GM23338 (cell line): ENCODE measurements around the gene PRKCH. TPM values are rescaled to one million over a fixed set of nuclear protein-coding genes. Genes with fewer than 3 reads are reported as not detected.

Experiments used
- ATAC-seq: fragments of 200-7000 bp; cut with Tn5 transposase; 3 replicates; pipeline ENCODE4 v1.9.1; 2020
- DNase-seq: peaks from one replicate; pipeline ENCODE4 v3.0.0-alpha.2; 2015; ENCODE audit warnings: low spot score
- H2AFZ ChIP-seq: fragments of 200-600 bp; sonication (generic); 2 replicates; pipeline ENCODE4 v1.8.0; 2016; ENCODE audit warnings: antibody characterized with exemption, mild to moderate bottlenecking, moderate library complexity
- H3F3A ChIP-seq: fragments of 200-600 bp; sonication (generic); replicated peaks from 2 replicates; pipeline ENCODE4 v1.8.0; 2017; ENCODE audit warnings: antibody characterized with exemption, mixed run types, low read depth
- H3K27ac ChIP-seq: fragments of 200-600 bp; sonication (generic); 2 replicates; pipeline ENCODE4 v1.6.1; 2016; ENCODE audit warnings: low read depth
- H3K27me3 ChIP-seq: fragments of 200-600 bp; sonication (generic); 2 replicates; pipeline ENCODE4 v1.8.0; 2016; ENCODE audit warnings: mild to moderate bottlenecking, mixed run types, moderate library complexity; ENCODE audit not compliant: insufficient read depth
- H3K36me3 ChIP-seq: fragments of 200-600 bp; sonication (generic); 2 replicates; pipeline ENCODE4 v1.8.0; 2016; ENCODE audit warnings: mild to moderate bottlenecking; ENCODE audit not compliant: insufficient read depth
- H3K4me1 ChIP-seq: fragments of 200-600 bp; sonication (generic); 2 replicates; pipeline ENCODE4 v1.8.0; 2016; ENCODE audit warnings: mild to moderate bottlenecking, moderate library complexity; ENCODE audit not compliant: insufficient read depth
- H3K4me2 ChIP-seq: fragments of 200-600 bp; sonication (generic); 2 replicates; pipeline ENCODE4 v1.7.1; 2017; ENCODE audit warnings: mixed run types
- H3K4me3 ChIP-seq: fragments of 200-600 bp; sonication (generic); 2 replicates; pipeline ENCODE4 v1.6.1; 2016; ENCODE audit warnings: mixed run types
- H3K79me2 ChIP-seq: fragments of 200-600 bp; sonication (generic); replicated peaks from 2 replicates; pipeline ENCODE4 v1.8.0; 2017; ENCODE audit warnings: mild to moderate bottlenecking; ENCODE audit not compliant: insufficient read depth
- H3K9me2 ChIP-seq: fragments of 200-600 bp; sonication (generic); 2 replicates; pipeline ENCODE4 v1.8.0; 2017; ENCODE audit not compliant: insufficient read depth
- H4K20me1 ChIP-seq: fragments of 200-600 bp; sonication (generic); replicated peaks from 2 replicates; pipeline ENCODE4 v1.8.0; 2017; ENCODE audit warnings: mild to moderate bottlenecking; ENCODE audit not compliant: insufficient read depth
- H3K27ac Mint-ChIP-seq: 2 replicates; pipeline ENCODE4 v1.8.0; 2020; ENCODE audit warnings: inconsistent platforms, mild to moderate bottlenecking, moderate library complexity, mixed read lengths
- H3K27me3 Mint-ChIP-seq: 3 replicates; pipeline ENCODE4 v1.8.0; 2022; ENCODE audit warnings: low read depth, mild to moderate bottlenecking, moderate library complexity, mixed read lengths, inconsistent platforms; ENCODE audit not compliant: insufficient read depth, poor library complexity
- H3K36me3 Mint-ChIP-seq: 3 replicates; pipeline ENCODE4 v1.8.0; 2021; ENCODE audit warnings: low read depth, mild to moderate bottlenecking, inconsistent platforms, moderate library complexity, mixed read lengths
- H3K4me1 Mint-ChIP-seq: 3 replicates; pipeline ENCODE4 v1.8.0; 2020; ENCODE audit warnings: mild to moderate bottlenecking, inconsistent platforms, mixed read lengths
- H3K4me3 Mint-ChIP-seq: 3 replicates; pipeline ENCODE4 v1.8.0; 2021; ENCODE audit warnings: moderate library complexity, mild to moderate bottlenecking, inconsistent platforms, mixed read lengths
- H3K9me3 Mint-ChIP-seq: 3 replicates; pipeline ENCODE4 v1.8.0; 2020; ENCODE audit warnings: moderate library complexity, mild to moderate bottlenecking, inconsistent platforms, mixed read lengths
- CREB1 ChIP-seq: fragments of 250-450 bp; sonication (Bioruptor Pico); IDR thresholded peaks from 2 replicates; pipeline ENCODE4 v1.5.0; 2020; ENCODE audit warnings: low read depth, mild to moderate bottlenecking, moderate library complexity
- CTCF ChIP-seq, 2 experiments: fragments of 200-600 bp in 1 of 2; sonication (generic) in 1 of 2; conservative IDR thresholded peaks; 2 replicates each; pipeline versions ENCODE4 v1.5.1 to v1.6.1; 2016 to 2017; ENCODE audit warnings: antibody characterized with exemption in 2 of 2, low read depth in 2 of 2, mild to moderate bottlenecking in 2 of 2, moderate library complexity in 1 of 2
- ETS1 ChIP-seq: IDR thresholded peaks from 2 replicates; pipeline ENCODE4 v1.6.1; 2016; ENCODE audit warnings: antibody characterized with exemption
- EZH2 ChIP-seq: fragments of 200-600 bp; sonication (generic); IDR thresholded peaks from one replicate; pipeline ENCODE4 v1.8.0; 2017; ENCODE audit warnings: antibody characterized with exemption, mild to moderate bottlenecking, low read depth; ENCODE audit not compliant: unreplicated experiment
- EZH2phosphoT487 ChIP-seq: fragments of 200-600 bp; sonication (generic); IDR thresholded peaks from one replicate; pipeline ENCODE4 v1.8.1; 2018; ENCODE audit warnings: antibody characterized with exemption; ENCODE audit not compliant: unreplicated experiment
- JUNB ChIP-seq: IDR thresholded peaks from one replicate; pipeline ENCODE4 v1.6.1; 2016; ENCODE audit warnings: antibody characterized with exemption; ENCODE audit not compliant: unreplicated experiment
- NANOG ChIP-seq: IDR thresholded peaks from 2 replicates; pipeline ENCODE4 v1.6.1; 2016; ENCODE audit warnings: antibody characterized with exemption, borderline replicate concordance
- POLR2AphosphoS5 ChIP-seq: IDR thresholded peaks from 2 replicates; pipeline ENCODE4 v1.6.1; 2016; ENCODE audit warnings: antibody characterized with exemption, low read depth
- STAT1 ChIP-seq: IDR thresholded peaks from one replicate; pipeline ENCODE4 v1.6.1; 2016; ENCODE audit warnings: antibody characterized with exemption; ENCODE audit not compliant: unreplicated experiment
- ZNF114 ChIP-seq: fragments of 250-450 bp; sonication (Bioruptor Pico); IDR thresholded peaks from 2 replicates; pipeline ENCODE4 v1.5.0; 2020; ENCODE audit warnings: mild to moderate bottlenecking, moderate library complexity
- ZNF331 ChIP-seq: fragments of 250-450 bp; sonication (Bioruptor Pico); IDR thresholded peaks from 2 replicates; pipeline ENCODE4 v1.5.0; 2020; ENCODE audit warnings: low read depth, mild to moderate bottlenecking, moderate library complexity
- polyA plus RNA-seq: library from polyadenylated mRNA; unstranded; fragments of >200 nt; fragmentation: Nextera tagmentation; extraction: Ambion mirVana; gene quantifications from 2 replicates; pipeline ENCODE4 v1.2.1, GENCODE V29; 2016
- total RNA-seq: library from RNA; depleted of rRNA; stranded (reverse); fragments of >200 nt; shearing (Covaris generic); gene quantifications from 2 replicates; pipeline ENCODE4 v1.2.3, GENCODE V29; 2014
- TF ChIP-seq, protein P1 (sequence below): fragments of 250-450 bp; sonication (Bioruptor Pico); IDR thresholded peaks from 2 replicates; pipeline ENCODE4 v1.5.0; 2020; ENCODE audit warnings: mild to moderate bottlenecking, moderate library complexity
- TF ChIP-seq, protein P2 (sequence below): IDR thresholded peaks from one replicate; pipeline ENCODE4 v1.6.1; 2018; ENCODE audit warnings: antibody characterized with exemption; ENCODE audit not compliant: unreplicated experiment

The PRKCH gene
- total and polyA plus RNA-seq, 2 experiments from 2014 or later: 5.4 to 10.1 TPM

DNA sequence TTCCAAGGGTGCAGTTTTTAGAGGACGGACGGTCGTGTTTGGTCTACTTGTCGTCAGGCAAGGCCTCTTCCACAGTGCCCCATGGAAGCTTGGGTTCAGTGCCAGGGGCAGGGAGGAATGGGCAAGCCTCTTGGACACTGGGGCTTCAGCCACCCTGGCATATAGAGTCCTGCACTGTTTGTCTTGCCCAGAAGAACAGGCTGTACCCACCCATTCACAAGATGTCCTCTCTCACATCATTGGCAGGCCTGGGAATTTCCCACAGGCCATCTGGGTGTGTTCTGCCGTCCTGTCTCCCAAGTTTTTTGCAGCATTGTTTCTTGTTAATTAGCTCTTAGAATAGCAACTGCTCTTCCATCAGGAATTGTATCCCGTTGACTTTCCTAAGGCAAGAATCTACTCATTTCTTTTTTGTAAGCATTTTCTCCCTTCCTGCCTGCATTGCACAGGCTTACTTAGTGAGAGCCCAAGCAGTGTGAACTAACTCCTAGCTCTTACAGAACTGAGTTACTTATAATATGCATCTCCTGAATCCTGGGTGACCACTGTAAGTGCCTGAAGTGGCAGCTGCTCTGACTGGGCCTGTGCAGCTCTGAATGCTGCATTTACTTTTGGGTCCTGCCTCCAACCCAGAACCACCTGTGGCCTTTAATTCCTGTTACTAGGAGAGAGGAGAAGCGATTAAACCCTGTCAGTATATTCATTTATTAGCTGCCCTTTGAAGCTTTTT lies 224.5 kb downstream of the PRKCH start:
- no peak overlapping the region for H3K27ac Mint-ChIP-seq
- H3K27me3 Mint-ChIP-seq: no peaks in the 10 kb centered on the region
- no peak overlapping the region for H3K4me3 Mint-ChIP-seq

More for the DNA sequence above, 224.5 kb downstream of the PRKCH start:
- Histone ChIP-seq H3K4me2 (no peak overlapping the region), H3K27ac (no peak overlapping the region), H4K20me1 (no peaks in the 10 kb centered on the region), H3F3A (no peaks in the 10 kb centered on the region), H3K4me3 (no peak overlapping the region), H3K36me3 (no peaks in the 10 kb centered on the region), H3K27me3 (no peaks in the 10 kb centered on the region), H3K4me1 (no peaks in the 10 kb centered on the region), H3K9me2 (peaks cover 3% of the 10 kb centered on the region; the same call in 1 of the 2 replicates), H3K79me2 (no peaks in the 10 kb centered on the region), H2AFZ (no peak overlapping the region)
- no peak for TF ChIP-seq STAT1
- no peak for TF ChIP-seq ZNF114
- TF ChIP-seq POLR2AphosphoS5: no peak
- no peak for TF ChIP-seq ZNF331 (CRISPR knock-in tag)
- no peak for TF ChIP-seq CREB1 (CRISPR knock-in tag)
- TF ChIP-seq NANOG: no peak
- no peak for TF ChIP-seq EZH2phosphoT487
- TF ChIP-seq EZH2: no peak
- TF ChIP-seq, protein P1, sequence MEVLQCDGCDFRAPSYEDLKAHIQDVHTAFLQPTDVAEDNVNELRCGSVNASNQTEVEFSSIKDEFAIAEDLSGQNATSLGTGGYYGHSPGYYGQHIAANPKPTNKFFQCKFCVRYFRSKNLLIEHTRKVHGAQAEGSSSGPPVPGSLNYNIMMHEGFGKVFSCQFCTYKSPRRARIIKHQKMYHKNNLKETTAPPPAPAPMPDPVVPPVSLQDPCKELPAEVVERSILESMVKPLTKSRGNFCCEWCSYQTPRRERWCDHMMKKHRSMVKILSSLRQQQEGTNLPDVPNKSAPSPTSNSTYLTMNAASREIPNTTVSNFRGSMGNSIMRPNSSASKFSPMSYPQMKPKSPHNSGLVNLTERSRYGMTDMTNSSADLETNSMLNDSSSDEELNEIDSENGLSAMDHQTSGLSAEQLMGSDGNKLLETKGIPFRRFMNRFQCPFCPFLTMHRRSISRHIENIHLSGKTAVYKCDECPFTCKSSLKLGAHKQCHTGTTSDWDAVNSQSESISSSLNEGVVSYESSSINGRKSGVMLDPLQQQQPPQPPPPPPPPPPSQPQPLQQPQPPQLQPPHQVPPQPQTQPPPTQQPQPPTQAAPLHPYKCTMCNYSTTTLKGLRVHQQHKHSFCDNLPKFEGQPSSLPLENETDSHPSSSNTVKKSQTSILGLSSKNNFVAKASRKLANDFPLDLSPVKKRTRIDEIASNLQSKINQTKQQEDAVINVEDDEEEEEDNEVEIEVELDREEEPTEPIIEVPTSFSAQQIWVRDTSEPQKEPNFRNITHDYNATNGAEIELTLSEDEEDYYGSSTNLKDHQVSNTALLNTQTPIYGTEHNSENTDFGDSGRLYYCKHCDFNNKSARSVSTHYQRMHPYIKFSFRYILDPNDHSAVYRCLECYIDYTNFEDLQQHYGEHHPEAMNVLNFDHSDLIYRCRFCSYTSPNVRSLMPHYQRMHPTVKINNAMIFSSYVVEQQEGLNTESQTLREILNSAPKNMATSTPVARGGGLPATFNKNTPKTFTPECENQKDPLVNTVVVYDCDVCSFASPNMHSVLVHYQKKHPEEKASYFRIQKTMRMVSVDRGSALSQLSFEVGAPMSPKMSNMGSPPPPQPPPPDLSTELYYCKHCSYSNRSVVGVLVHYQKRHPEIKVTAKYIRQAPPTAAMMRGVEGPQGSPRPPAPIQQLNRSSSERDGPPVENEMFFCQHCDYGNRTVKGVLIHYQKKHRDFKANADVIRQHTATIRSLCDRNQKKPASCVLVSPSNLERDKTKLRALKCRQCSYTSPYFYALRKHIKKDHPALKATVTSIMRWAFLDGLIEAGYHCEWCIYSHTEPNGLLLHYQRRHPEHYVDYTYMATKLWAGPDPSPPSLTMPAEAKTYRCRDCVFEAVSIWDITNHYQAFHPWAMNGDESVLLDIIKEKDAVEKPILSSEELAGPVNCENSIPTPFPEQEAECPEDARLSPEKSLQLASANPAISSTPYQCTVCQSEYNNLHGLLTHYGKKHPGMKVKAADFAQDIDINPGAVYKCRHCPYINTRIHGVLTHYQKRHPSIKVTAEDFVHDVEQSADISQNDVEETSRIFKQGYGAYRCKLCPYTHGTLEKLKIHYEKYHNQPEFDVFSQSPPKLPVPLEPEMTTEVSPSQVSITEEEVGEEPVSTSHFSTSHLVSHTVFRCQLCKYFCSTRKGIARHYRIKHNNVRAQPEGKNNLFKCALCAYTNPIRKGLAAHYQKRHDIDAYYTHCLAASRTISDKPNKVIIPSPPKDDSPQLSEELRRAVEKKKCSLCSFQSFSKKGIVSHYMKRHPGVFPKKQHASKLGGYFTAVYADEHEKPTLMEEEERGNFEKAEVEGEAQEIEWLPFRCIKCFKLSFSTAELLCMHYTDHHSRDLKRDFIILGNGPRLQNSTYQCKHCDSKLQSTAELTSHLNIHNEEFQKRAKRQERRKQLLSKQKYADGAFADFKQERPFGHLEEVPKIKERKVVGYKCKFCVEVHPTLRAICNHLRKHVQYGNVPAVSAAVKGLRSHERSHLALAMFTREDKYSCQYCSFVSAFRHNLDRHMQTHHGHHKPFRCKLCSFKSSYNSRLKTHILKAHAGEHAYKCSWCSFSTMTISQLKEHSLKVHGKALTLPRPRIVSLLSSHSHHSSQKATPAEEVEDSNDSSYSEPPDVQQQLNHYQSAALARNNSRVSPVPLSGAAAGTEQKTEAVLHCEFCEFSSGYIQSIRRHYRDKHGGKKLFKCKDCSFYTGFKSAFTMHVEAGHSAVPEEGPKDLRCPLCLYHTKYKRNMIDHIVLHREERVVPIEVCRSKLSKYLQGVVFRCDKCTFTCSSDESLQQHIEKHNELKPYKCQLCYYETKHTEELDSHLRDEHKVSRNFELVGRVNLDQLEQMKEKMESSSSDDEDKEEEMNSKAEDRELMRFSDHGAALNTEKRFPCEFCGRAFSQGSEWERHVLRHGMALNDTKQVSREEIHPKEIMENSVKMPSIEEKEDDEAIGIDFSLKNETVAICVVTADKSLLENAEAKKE (CRISPR knock-in tag): no peak
- TF ChIP-seq, protein P2, sequence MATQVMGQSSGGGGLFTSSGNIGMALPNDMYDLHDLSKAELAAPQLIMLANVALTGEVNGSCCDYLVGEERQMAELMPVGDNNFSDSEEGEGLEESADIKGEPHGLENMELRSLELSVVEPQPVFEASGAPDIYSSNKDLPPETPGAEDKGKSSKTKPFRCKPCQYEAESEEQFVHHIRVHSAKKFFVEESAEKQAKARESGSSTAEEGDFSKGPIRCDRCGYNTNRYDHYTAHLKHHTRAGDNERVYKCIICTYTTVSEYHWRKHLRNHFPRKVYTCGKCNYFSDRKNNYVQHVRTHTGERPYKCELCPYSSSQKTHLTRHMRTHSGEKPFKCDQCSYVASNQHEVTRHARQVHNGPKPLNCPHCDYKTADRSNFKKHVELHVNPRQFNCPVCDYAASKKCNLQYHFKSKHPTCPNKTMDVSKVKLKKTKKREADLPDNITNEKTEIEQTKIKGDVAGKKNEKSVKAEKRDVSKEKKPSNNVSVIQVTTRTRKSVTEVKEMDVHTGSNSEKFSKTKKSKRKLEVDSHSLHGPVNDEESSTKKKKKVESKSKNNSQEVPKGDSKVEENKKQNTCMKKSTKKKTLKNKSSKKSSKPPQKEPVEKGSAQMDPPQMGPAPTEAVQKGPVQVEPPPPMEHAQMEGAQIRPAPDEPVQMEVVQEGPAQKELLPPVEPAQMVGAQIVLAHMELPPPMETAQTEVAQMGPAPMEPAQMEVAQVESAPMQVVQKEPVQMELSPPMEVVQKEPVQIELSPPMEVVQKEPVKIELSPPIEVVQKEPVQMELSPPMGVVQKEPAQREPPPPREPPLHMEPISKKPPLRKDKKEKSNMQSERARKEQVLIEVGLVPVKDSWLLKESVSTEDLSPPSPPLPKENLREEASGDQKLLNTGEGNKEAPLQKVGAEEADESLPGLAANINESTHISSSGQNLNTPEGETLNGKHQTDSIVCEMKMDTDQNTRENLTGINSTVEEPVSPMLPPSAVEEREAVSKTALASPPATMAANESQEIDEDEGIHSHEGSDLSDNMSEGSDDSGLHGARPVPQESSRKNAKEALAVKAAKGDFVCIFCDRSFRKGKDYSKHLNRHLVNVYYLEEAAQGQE: no peak
- TF ChIP-seq CTCF (conservative IDR thresholded peaks at IDR 0.05; ENCODE audit: low read depth in 2 of 2): no peak
- no peak for TF ChIP-seq ETS1
- TF ChIP-seq JUNB: no peak
- ATAC-seq (no peak), DNase-seq (no peak)
- Mint-ChIP-seq H3K36me3 (no peaks in the 10 kb centered on the region; the same call in 2 of the 3 replicates), H3K9me3 (no peaks in the 10 kb centered on the region), H3K4me1 (peaks cover 16% of the 10 kb centered on the region)
